Nephron (organoid): ENCODE results near the gene SLC7A6.

Experiments used
- H3K27ac Mint-ChIP-seq, 3 experiments: 2 replicates each; pipeline ENCODE4 v1.8.0; 2020; ENCODE audit warnings: mixed read lengths in 3 of 3, mild to moderate bottlenecking in 2 of 3, moderate library complexity in 1 of 3
- H3K27me3 Mint-ChIP-seq: 2 replicates; pipeline ENCODE4 v1.8.0; 2021; ENCODE audit warnings: low read depth, mild to moderate bottlenecking, moderate library complexity, mixed read lengths
- H3K36me3 Mint-ChIP-seq: 2 replicates; pipeline ENCODE4 v1.8.0; 2020; ENCODE audit warnings: low read depth, mixed read lengths
- H3K4me1 Mint-ChIP-seq: 2 replicates; pipeline ENCODE4 v1.8.0; 2020; ENCODE audit warnings: mixed read lengths
- H3K4me3 Mint-ChIP-seq, 3 experiments: 2 replicates each; pipeline ENCODE4 v1.8.0; 2020; ENCODE audit warnings: mild to moderate bottlenecking in 3 of 3, mixed read lengths in 3 of 3, moderate library complexity in 2 of 3
- H3K9me3 Mint-ChIP-seq: 2 replicates; pipeline ENCODE4 v1.8.0; 2020; ENCODE audit warnings: mixed read lengths
- TF ChIP-seq, protein P1 (sequence below), 3 experiments: fragments of 200-600 bp; sonication (generic); IDR thresholded peaks; one replicate each; pipeline ENCODE4 v1.5.0; 2021; ENCODE audit warnings: antibody characterized with exemption in 3 of 3; ENCODE audit not compliant: unreplicated experiment in 3 of 3

Gene SLC7A6

DNA sequence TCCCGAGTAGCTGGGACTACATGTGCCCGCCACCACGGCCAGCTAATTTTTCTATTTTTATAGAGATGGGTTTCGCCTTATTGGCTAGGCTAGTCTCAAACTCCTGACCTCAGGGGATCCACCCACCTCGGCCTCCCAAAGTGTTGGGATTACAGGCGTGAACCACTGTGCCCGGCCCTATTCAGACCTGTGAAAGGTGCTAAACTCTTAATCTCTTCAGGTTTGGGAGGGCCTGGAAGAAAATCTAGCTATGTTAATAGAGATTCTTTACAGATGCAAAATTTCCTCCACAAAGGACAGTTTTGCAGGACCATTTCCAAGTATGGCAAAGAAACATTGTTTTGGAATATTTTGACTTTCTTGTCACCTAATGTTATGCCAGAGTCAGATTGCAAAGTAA is 22.2 kb upstream of the SLC7A6 start:
- Mint-ChIP-seq H3K4me1 (peaks cover 17% of the 10 kb centered on the region), H3K4me3 (peak overlapping the region; percentile 63 to 98 (median 77))

GRCh38 chr16:68242926-68243858 is 21.1 kb upstream of the SLC7A6 start:
- TF ChIP-seq, protein P1, sequence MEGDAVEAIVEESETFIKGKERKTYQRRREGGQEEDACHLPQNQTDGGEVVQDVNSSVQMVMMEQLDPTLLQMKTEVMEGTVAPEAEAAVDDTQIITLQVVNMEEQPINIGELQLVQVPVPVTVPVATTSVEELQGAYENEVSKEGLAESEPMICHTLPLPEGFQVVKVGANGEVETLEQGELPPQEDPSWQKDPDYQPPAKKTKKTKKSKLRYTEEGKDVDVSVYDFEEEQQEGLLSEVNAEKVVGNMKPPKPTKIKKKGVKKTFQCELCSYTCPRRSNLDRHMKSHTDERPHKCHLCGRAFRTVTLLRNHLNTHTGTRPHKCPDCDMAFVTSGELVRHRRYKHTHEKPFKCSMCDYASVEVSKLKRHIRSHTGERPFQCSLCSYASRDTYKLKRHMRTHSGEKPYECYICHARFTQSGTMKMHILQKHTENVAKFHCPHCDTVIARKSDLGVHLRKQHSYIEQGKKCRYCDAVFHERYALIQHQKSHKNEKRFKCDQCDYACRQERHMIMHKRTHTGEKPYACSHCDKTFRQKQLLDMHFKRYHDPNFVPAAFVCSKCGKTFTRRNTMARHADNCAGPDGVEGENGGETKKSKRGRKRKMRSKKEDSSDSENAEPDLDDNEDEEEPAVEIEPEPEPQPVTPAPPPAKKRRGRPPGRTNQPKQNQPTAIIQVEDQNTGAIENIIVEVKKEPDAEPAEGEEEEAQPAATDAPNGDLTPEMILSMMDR (IDR thresholded peaks at IDR 0.05; ENCODE audit: unreplicated experiment in 3 of 3), result no peak
- peak overlapping the region; percentile 95 to 98 (median 98) for H3K4me3 Mint-ChIP-seq
- no peaks in the 10 kb centered on the region for H3K9me3 Mint-ChIP-seq
- H3K4me1 Mint-ChIP-seq, result peaks cover 16% of the 10 kb centered on the region
- no peak overlapping the region for H3K27ac Mint-ChIP-seq
- peaks cover 3% of the 10 kb centered on the region for H3K27me3 Mint-ChIP-seq
- H3K36me3 Mint-ChIP-seq, result no peaks in the 10 kb centered on the region

More for the DNA sequence above, 22.2 kb upstream of the SLC7A6 start:
- TF ChIP-seq, protein P1 (IDR thresholded peaks at IDR 0.05; ENCODE audit: unreplicated experiment in 3 of 3), result no peak
- H3K27ac Mint-ChIP-seq, result no peak overlapping the region
- H3K9me3 Mint-ChIP-seq, result no peaks in the 10 kb centered on the region
- peaks cover 13% of the 10 kb centered on the region for H3K27me3 Mint-ChIP-seq
- no peaks in the 10 kb centered on the region for H3K36me3 Mint-ChIP-seq

- Mint-ChIP-seq H3K36me3 (no peaks in the 10 kb centered on the region), H3K27me3 (no peaks in the 10 kb centered on the region), H3K4me1 (peaks cover 16% of the 10 kb centered on the region), H3K9me3 (no peaks in the 10 kb centered on the region), H3K4me3 (peak overlapping the region; percentile 95 to 98 (median 98)), H3K27ac (no peak overlapping the region)
- TF ChIP-seq, protein P1 (IDR thresholded peaks at IDR 0.05; ENCODE audit: unreplicated experiment in 3 of 3), result no peak
Observed at GRCh38 chr16:68244481-68244902, 19.8 kb upstream of the SLC7A6 start.

DNA sequence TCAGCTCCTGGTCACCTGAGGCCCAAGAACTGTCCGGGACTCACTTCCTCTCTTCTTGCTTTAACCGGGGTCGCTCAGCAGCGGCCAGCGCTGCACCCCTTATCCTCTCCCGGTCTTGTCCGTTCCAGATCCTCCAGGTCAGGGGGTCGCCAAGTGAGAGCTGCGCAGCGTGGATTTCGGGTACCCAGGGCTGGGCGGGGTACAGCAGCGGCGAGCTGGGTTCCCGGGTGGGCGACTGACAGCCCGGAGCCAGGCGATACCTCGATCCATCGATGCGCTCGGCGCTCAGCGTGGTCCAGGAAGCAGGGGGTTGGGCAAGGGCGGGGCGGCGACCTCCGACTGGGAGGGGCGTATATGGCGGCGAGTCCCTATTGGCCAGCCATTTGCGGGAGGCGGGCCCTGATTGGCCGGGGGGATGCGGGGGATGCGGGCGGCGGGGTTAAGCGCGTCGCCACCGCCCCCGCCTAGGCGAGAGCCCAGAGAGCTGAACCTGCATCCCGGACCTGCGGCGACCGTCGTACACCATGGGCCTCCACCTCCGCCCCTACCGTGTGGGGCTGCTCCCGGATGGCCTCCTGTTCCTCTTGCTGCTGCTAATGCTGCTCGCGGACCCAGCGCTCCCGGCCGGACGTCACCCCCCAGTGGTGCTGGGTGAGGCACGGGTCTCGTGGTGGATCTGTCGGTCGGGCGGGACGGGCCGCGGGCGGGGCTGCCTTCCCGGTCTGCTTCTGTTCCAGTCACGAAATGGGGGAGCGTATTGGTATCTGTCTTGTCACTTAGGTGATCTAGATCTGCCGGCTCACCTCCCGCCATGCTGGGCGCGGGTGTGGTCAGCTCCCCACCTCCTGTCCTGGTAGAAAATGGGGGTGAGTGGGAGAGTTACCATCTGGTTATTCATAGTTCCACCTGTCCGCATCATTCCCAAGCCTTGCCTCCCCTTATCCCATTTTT is 19.1 kb upstream of the SLC7A6 start, which contains the start of gene PLA2G15:
Gene PLA2G15 (plus strand): TSS at position 471 of the 951 bp plus-strand sequence. CDS start 54 bp downstream, at position 525.
- H3K36me3 Mint-ChIP-seq, result no peaks in the 10 kb centered on the region

GRCh38 chr16:68246121-68246520 is 18.2 kb upstream of the SLC7A6 start:
- Mint-ChIP-seq H3K4me1 (peaks cover 16% of the 10 kb centered on the region), H3K27me3 (no peaks in the 10 kb centered on the region), H3K4me3 (peak overlapping the region; percentile 95 to 98 (median 98)), H3K36me3 (peaks cover 5% of the 10 kb centered on the region), H3K9me3 (no peaks in the 10 kb centered on the region), H3K27ac (no peak overlapping the region)
- TF ChIP-seq, protein P1 (IDR thresholded peaks at IDR 0.05; ENCODE audit: unreplicated experiment in 3 of 3), result no peak

More for the DNA sequence above, 19.1 kb upstream of the SLC7A6 start, which contains the start of gene PLA2G15:
- TF ChIP-seq, protein P1 (IDR thresholded peaks at IDR 0.05; ENCODE audit: unreplicated experiment in 3 of 3), result no peak
- no peaks in the 10 kb centered on the region for H3K9me3 Mint-ChIP-seq
- no peak within 1 kb of the TSS for H3K27ac Mint-ChIP-seq
- H3K27me3 Mint-ChIP-seq, result no peaks in the 10 kb centered on the region
- H3K4me1 Mint-ChIP-seq, result peaks cover 16% of the 10 kb centered on the region
- peak within 1 kb of the TSS; percentile 95 to 98 (median 98) for H3K4me3 Mint-ChIP-seq
